OCI-LY3 (cell line): ENCODE measurements around the gene NXNL1.
A peak's percentile ranks its signal among the peaks of the same experiment; 100 is the strongest.

ENCODE experiments used
- H2AFZ ChIP-seq: fragments of 200-600, 300-600 bp; shearing (Covaris generic); 2 replicates; pipeline ENCODE4 v1.6.0; 2014; ENCODE audit warnings: antibody characterized with exemption, low read depth, low read length
- H3K27ac ChIP-seq: fragments of 200-600, 300-600 bp; sonication (generic); 2 replicates; pipeline ENCODE4 v1.5.1; 2014; ENCODE audit warnings: mild to moderate bottlenecking, low read length, moderate library complexity, mixed read lengths
- H3K27me3 ChIP-seq: fragments of 200-600, 300-600 bp; sonication (generic); 2 replicates; pipeline ENCODE4 v1.6.1; 2014; ENCODE audit warnings: low read depth, low read length, mixed read lengths
- H3K36me3 ChIP-seq: fragments of 200-600, 300-600 bp; sonication (generic); replicated peaks from 2 replicates; pipeline ENCODE3; 2014; ENCODE audit warnings: low read depth, low read length, mixed read lengths
- H3K4me1 ChIP-seq: fragments of 300-600, 200-600 bp; sonication (generic); 2 replicates; pipeline ENCODE4 v1.6.1; 2014; ENCODE audit warnings: low read length, mixed read lengths
- H3K4me2 ChIP-seq: fragments of 200-600, 300-600 bp; sonication (generic); 2 replicates; pipeline ENCODE4 v1.6.1; 2014; ENCODE audit warnings: low read length, mixed read lengths
- H3K4me3 ChIP-seq: fragments of 300-600, 200-600 bp; sonication (generic); 2 replicates; pipeline ENCODE4 v1.5.1; 2014; ENCODE audit warnings: antibody characterized with exemption, mild to moderate bottlenecking, low read length, moderate library complexity
- H3K79me2 ChIP-seq: fragments of 300-600, 200-600 bp; shearing (Covaris generic); 2 replicates; pipeline ENCODE4 v1.6.1; 2014; ENCODE audit warnings: mild to moderate bottlenecking, low read length, mixed read lengths
- H3K9ac ChIP-seq: fragments of 300-600, 200-600 bp; shearing (Covaris generic); 2 replicates; pipeline ENCODE4 v1.6.0; 2014; ENCODE audit warnings: mild to moderate bottlenecking, low read length, moderate library complexity
- H3K9me3 ChIP-seq: fragments of 200-600, 300-600 bp; shearing (Covaris generic); 2 replicates; pipeline ENCODE4 v1.6.1; 2014; ENCODE audit warnings: low read length, mixed read lengths; ENCODE audit not compliant: insufficient read depth
- H4K20me1 ChIP-seq: fragments of 200-600, 300-600 bp; sonication (generic); 2 replicates; pipeline ENCODE4 v1.6.1; 2016; ENCODE audit warnings: low read length, mixed read lengths; ENCODE audit not compliant: insufficient read depth
- EZH2phosphoT487 ChIP-seq: fragments of 200-600 bp; shearing (Covaris generic); IDR thresholded peaks from 2 replicates; pipeline ENCODE4 v1.6.1; 2018; ENCODE audit warnings: antibody characterized with exemption, mixed run types, low read depth
- TF ChIP-seq, protein P1 (sequence below): fragments of 200-600, 300-600 bp; sonication (generic); IDR thresholded peaks from 2 replicates; pipeline ENCODE4 v1.5.1; 2014; ENCODE audit warnings: antibody characterized with exemption, low read length, low read depth

Gene NXNL1

DNA sequence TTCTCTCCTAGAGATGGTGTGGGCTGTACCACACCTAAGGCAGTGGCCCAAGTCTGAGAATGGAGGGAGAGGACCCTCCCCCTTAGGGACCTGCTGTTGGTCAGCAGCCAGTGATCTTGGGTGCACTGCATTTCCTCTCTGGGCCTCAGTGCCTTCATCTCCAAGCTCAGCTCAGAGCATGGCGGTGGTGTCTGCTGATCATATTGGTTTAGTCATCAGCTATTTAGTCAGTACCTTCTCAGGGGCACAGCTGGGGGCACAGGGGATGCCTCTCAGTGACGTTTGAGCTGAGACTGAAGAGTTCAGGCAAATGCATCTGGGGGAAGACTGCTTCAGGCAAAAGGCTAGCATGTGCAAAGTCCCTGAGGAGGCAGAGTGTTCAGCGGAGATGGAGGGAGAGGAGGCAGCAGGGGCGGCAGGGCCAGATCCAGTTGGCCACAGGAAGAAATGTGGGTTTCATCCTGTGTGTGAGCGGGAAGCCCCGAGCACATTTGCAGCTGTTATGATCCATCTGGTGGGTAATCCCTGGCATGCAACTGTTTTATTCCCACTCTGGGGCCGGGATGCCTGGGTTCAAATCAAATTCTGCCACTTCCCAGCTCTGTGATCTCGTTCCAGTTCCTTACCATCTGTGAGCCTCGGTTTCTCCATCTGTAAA lies 35.0 kb upstream of the NXNL1 start:
- H3K79me2 ChIP-seq: no peaks in the 10 kb centered on the region
- H3K9ac ChIP-seq: no peak overlapping the region
- H2AFZ ChIP-seq: no peak overlapping the region
- peaks cover 7% of the 10 kb centered on the region for H3K4me1 ChIP-seq
- no peaks in the 10 kb centered on the region for H3K27me3 ChIP-seq
- H3K36me3 ChIP-seq: no peaks in the 10 kb centered on the region
- TF ChIP-seq, protein P1, sequence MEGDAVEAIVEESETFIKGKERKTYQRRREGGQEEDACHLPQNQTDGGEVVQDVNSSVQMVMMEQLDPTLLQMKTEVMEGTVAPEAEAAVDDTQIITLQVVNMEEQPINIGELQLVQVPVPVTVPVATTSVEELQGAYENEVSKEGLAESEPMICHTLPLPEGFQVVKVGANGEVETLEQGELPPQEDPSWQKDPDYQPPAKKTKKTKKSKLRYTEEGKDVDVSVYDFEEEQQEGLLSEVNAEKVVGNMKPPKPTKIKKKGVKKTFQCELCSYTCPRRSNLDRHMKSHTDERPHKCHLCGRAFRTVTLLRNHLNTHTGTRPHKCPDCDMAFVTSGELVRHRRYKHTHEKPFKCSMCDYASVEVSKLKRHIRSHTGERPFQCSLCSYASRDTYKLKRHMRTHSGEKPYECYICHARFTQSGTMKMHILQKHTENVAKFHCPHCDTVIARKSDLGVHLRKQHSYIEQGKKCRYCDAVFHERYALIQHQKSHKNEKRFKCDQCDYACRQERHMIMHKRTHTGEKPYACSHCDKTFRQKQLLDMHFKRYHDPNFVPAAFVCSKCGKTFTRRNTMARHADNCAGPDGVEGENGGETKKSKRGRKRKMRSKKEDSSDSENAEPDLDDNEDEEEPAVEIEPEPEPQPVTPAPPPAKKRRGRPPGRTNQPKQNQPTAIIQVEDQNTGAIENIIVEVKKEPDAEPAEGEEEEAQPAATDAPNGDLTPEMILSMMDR: no peak
- no peak for TF ChIP-seq EZH2phosphoT487
- no peak overlapping the region for H3K4me3 ChIP-seq
- no peaks in the 10 kb centered on the region for H4K20me1 ChIP-seq
- H3K4me2 ChIP-seq: peak overlapping the region; percentile 54
- H3K9me3 ChIP-seq: no peaks in the 10 kb centered on the region
- no peak overlapping the region for H3K27ac ChIP-seq

GRCh38 chr19:17491287-17491686 lies 30.6 kb upstream of the NXNL1 start:
- Histone ChIP-seq H3K36me3 (no peaks in the 10 kb centered on the region), H3K4me3 (no peak overlapping the region), H3K9me3 (no peaks in the 10 kb centered on the region), H3K9ac (no peak overlapping the region), H3K4me2 (no peak overlapping the region), H3K4me1 (peaks cover 11% of the 10 kb centered on the region), H3K27me3 (no peaks in the 10 kb centered on the region), H4K20me1 (no peaks in the 10 kb centered on the region), H3K27ac (no peak overlapping the region), H3K79me2 (no peaks in the 10 kb centered on the region), H2AFZ (no peak overlapping the region)
- TF ChIP-seq, protein P1: no peak
- TF ChIP-seq EZH2phosphoT487: no peak

GRCh38 chr19:17490411-17490810 lies 29.7 kb upstream of the NXNL1 start:
- no peaks in the 10 kb centered on the region for H3K36me3 ChIP-seq
- H4K20me1 ChIP-seq: no peaks in the 10 kb centered on the region
- H2AFZ ChIP-seq: no peak overlapping the region
- H3K4me3 ChIP-seq: no peak overlapping the region
- no peaks in the 10 kb centered on the region for H3K9me3 ChIP-seq
- no peak overlapping the region for H3K9ac ChIP-seq
- no peak overlapping the region for H3K4me2 ChIP-seq
- H3K27ac ChIP-seq: no peak overlapping the region
- H3K4me1 ChIP-seq: peaks cover 7% of the 10 kb centered on the region; the same call in 1 of the 2 replicates
- no peaks in the 10 kb centered on the region for H3K27me3 ChIP-seq
- no peaks in the 10 kb centered on the region for H3K79me2 ChIP-seq
- TF ChIP-seq EZH2phosphoT487: no peak
- TF ChIP-seq, protein P1: no peak

- TF ChIP-seq, protein P1: no peak
- H3K36me3 ChIP-seq: no peaks in the 10 kb centered on the region
- H3K4me3 ChIP-seq: no peak overlapping the region
- no peak overlapping the region for H2AFZ ChIP-seq
- H3K27ac ChIP-seq: no peak overlapping the region
- no peaks in the 10 kb centered on the region for H4K20me1 ChIP-seq
- peaks cover 7% of the 10 kb centered on the region; the same call in 1 of the 2 replicates for H3K4me1 ChIP-seq
- H3K9me3 ChIP-seq: no peaks in the 10 kb centered on the region
- H3K4me2 ChIP-seq: no peak overlapping the region
- H3K79me2 ChIP-seq: no peaks in the 10 kb centered on the region
- H3K27me3 ChIP-seq: no peaks in the 10 kb centered on the region
- no peak overlapping the region for H3K9ac ChIP-seq
Observed at GRCh38 chr19:17489392-17490030, 28.8 kb upstream of the NXNL1 start.
